HCT116 (cell line): ENCODE results near the gene NUDT2. TPM values are rescaled to one million over a fixed set of nuclear protein-coding genes. Genes with fewer than 3 reads are reported as not detected.

Experiments used
- ATAC-seq: fragments of 200-7000 bp; cut with Tn5 transposase; 2 replicates; pipeline ENCODE4 v1.9.1; 2020; ENCODE audit warnings: mild to moderate bottlenecking, moderate library complexity
- BruUV-seq: library from RNA; stranded (reverse); fragments of 400-500 nt; replicated peaks from 2 replicates; lab custom pipeline; 2021; lab: Mats Ljungman, UMichigan
- CTCF ChIA-PET: fragments of 300-600 bp; sonication (Branson Sonifier 250); formaldehyde crosslinking; loops from one replicate; lab custom pipeline; 2021; ENCODE audit warnings: antibody characterized with exemption; lab: Charles Lee
- POLR2A ChIA-PET: fragments of 300-600, 350-600 bp; sonication (Branson Sonifier 250); formaldehyde crosslinking; loops from one replicate; lab custom pipeline; 2021; ENCODE audit warnings: antibody characterized with exemption; lab: Charles Lee
- RAD21 ChIA-PET, 2 experiments: fragments of 300-600 bp; sonication (Branson Sonifier 250); formaldehyde crosslinking; loops; one replicate each; lab custom pipeline; 2023; ENCODE audit warnings: low total read pairs in 2 of 2; ENCODE audit not compliant: uncharacterized antibody in 2 of 2, unreplicated experiment in 2 of 2, low non-redundant PET in 1 of 2; lab: Charles Lee
- DNase-seq: peaks from one replicate; pipeline ENCODE4 v3.0.0-alpha.2; 2010; ENCODE audit warnings: low read depth, low spot score
- H2AFZ ChIP-seq: fragments of 200-600 bp; shearing (Covaris generic), sonication (generic); 2 replicates; pipeline ENCODE4 v1.6.1; 2017; ENCODE audit warnings: low read depth, mixed run types, mixed read lengths, antibody characterized with exemption, low read length; ENCODE audit not compliant: poor library complexity, severe bottlenecking
- H3K27ac ChIP-seq: 2 replicates; pipeline ENCODE4 v1.5.1; 2012; ENCODE audit warnings: low read depth, low read length
- H3K27me3 ChIP-seq: fragments of 200-600 bp; sonication (generic); 2 replicates; pipeline ENCODE4 v1.6.1; 2016; ENCODE audit warnings: mixed run types, low read length, mixed read lengths; ENCODE audit not compliant: insufficient read depth
- H3K36me3 ChIP-seq, 2 experiments: fragments of 200-500 bp in 1 of 2; fragments of 200-600 bp in 1 of 2; sonication (Bioruptor generic) in 1 of 2; sonication (generic) in 1 of 2; 2 replicates each; pipeline versions ENCODE4 v1.5.1 to v1.6.1; 2014 to 2016; ENCODE audit warnings: low read length in 2 of 2, inconsistent platforms in 1 of 2, mixed read lengths in 1 of 2, mixed run types in 1 of 2; ENCODE audit not compliant: insufficient read depth in 2 of 2, control insufficient read depth in 1 of 2
- H3K4me1 ChIP-seq, 2 experiments: fragments of 200-600 bp in 1 of 2; sonication (generic) in 1 of 2; 2 replicates each; pipeline versions ENCODE4 v1.5.1 to v1.6.1; 2012 to 2017; ENCODE audit warnings: low read length in 2 of 2, inconsistent platforms in 1 of 2, mild to moderate bottlenecking in 1 of 2, mixed read lengths in 1 of 2, mixed run types in 1 of 2, moderate library complexity in 1 of 2; ENCODE audit not compliant: insufficient read depth in 2 of 2, control insufficient read depth in 1 of 2
- H3K4me2 ChIP-seq: fragments of 200-600 bp; sonication (generic); 2 replicates; pipeline ENCODE4 v1.6.1; 2017; ENCODE audit warnings: mixed run types, low read length, mixed read lengths
- H3K4me3 ChIP-seq, 2 experiments: fragments of 200-600 bp in 1 of 2; sonication (generic) in 1 of 2; replicated peaks in 1 of 2; 2 replicates each; pipeline ENCODE4 v1.5.1; 2011 to 2016; ENCODE audit warnings: low read length in 2 of 2, control low read depth in 1 of 2, low read depth in 1 of 2, mild to moderate bottlenecking in 1 of 2, mixed read lengths in 1 of 2, mixed run types in 1 of 2
- H3K79me2 ChIP-seq: fragments of 200-600 bp; sonication (generic); 2 replicates; pipeline ENCODE4 v1.6.1; 2017; ENCODE audit warnings: mild to moderate bottlenecking, mixed run types, low read length, moderate library complexity, mixed read lengths; ENCODE audit not compliant: insufficient read depth
- H3K9ac ChIP-seq: fragments of 200-600 bp; sonication (generic); 2 replicates; pipeline ENCODE4 v1.6.1; 2016; ENCODE audit warnings: low read length, mixed read lengths
- H3K9me2 ChIP-seq: fragments of 200-600 bp; sonication (generic), shearing (Covaris generic); 2 replicates; pipeline ENCODE4 v1.6.1; 2017; ENCODE audit warnings: mixed run types, mild to moderate bottlenecking, moderate library complexity; ENCODE audit not compliant: insufficient read depth
- H3K9me3 ChIP-seq, 2 experiments: fragments of 200-500 bp in 1 of 2; fragments of 200-600 bp in 1 of 2; sonication (Bioruptor generic) in 1 of 2; sonication (generic) in 1 of 2; 2 replicates each; pipeline ENCODE4 v1.6.1; 2014 to 2017; ENCODE audit warnings: low read length in 2 of 2, mixed read lengths in 2 of 2, inconsistent platforms in 1 of 2, low read depth in 1 of 2, mild to moderate bottlenecking in 1 of 2, mixed run types in 1 of 2, moderate library complexity in 1 of 2; ENCODE audit not compliant: control insufficient read depth in 1 of 2, insufficient read depth in 1 of 2
- H4K20me1 ChIP-seq: fragments of 200-600 bp; sonication (generic), shearing (Covaris generic); 2 replicates; pipeline ENCODE4 v1.6.1; 2017; ENCODE audit warnings: mixed run types, mild to moderate bottlenecking, moderate library complexity; ENCODE audit not compliant: insufficient read depth
- CEBPB ChIP-seq: IDR thresholded peaks from 2 replicates; pipeline ENCODE4 v1.6.1; 2012; ENCODE audit warnings: low read depth
- EGR1 ChIP-seq: IDR thresholded peaks from 2 replicates; pipeline ENCODE4 v1.6.1; 2012; ENCODE audit warnings: low read depth
- ELF1 ChIP-seq: IDR thresholded peaks from 2 replicates; pipeline ENCODE4 v1.6.1; 2012; ENCODE audit warnings: low read depth, borderline replicate concordance
- EZH2phosphoT487 ChIP-seq: fragments of 200-600 bp; IDR thresholded peaks from 2 replicates; pipeline ENCODE4 v1.6.1; 2018; ENCODE audit warnings: antibody characterized with exemption, borderline replicate concordance
- FOSL1 ChIP-seq: IDR thresholded peaks from 2 replicates; pipeline ENCODE4 v1.6.1; 2012; ENCODE audit warnings: low read depth
- JUND ChIP-seq: IDR thresholded peaks from 2 replicates; pipeline ENCODE4 v1.6.1; 2012
- POLR2AphosphoS5 ChIP-seq: IDR thresholded peaks from 2 replicates; pipeline ENCODE4 v1.6.1; 2011; ENCODE audit warnings: mild to moderate bottlenecking, low read depth, low read length, moderate library complexity
- RAD21 ChIP-seq: IDR thresholded peaks from 2 replicates; pipeline ENCODE4 v1.6.1; 2012; ENCODE audit warnings: low read depth, mild to moderate bottlenecking
- SIN3A ChIP-seq: IDR thresholded peaks from 2 replicates; pipeline ENCODE4 v1.6.1; 2012; ENCODE audit warnings: low read depth
- SP1 ChIP-seq: IDR thresholded peaks from 2 replicates; pipeline ENCODE4 v1.6.1; 2012; ENCODE audit warnings: low read depth
- SRF ChIP-seq: IDR thresholded peaks from 2 replicates; pipeline ENCODE4 v1.6.1; 2012; ENCODE audit warnings: low read depth
- TCF7L2 ChIP-seq: IDR thresholded peaks from 2 replicates; pipeline ENCODE4 v1.7.0; 2011; ENCODE audit warnings: borderline replicate concordance, inconsistent platforms; ENCODE audit not compliant: insufficient read depth, insufficient read length; ENCODE audit errors: extremely low read depth
- ZFX ChIP-seq: fragments of 450-650 bp; IDR thresholded peaks from 2 replicates; pipeline ENCODE4 v1.6.1; 2017
- ZNF274 ChIP-seq: fragments of 200-500 bp; sonication (Bioruptor generic); IDR thresholded peaks from 2 replicates; pipeline ENCODE4 v1.6.1; 2014; ENCODE audit warnings: mild to moderate bottlenecking, low read depth, low read length, inconsistent platforms
- intact Hi-C: fragments of 100-400 bp; cut with micrococcal nuclease; formaldehyde crosslinking; loops from 2 replicates; pipeline ENCODE4 v1.10.0; 2022
- total RNA-seq: library from RNA; stranded (reverse); gene quantifications from one replicate; pipeline ENCODE4 v1.2.1, GENCODE V29; 2021; ENCODE audit not compliant: unreplicated experiment
- TF ChIP-seq, protein P1 (sequence below): IDR thresholded peaks from 2 replicates; pipeline ENCODE4 v1.6.1; 2012
- TF ChIP-seq, protein P2 (sequence below): IDR thresholded peaks from 2 replicates; pipeline ENCODE4 v1.6.1; 2011; ENCODE audit warnings: mild to moderate bottlenecking, low read length, moderate library complexity; ENCODE audit not compliant: insufficient replicate concordance; ENCODE audit errors: extremely low read depth
- TF ChIP-seq, protein P3 (sequence below), 3 experiments: fragments of 200-600 bp in 1 of 3; sonication (generic) in 1 of 3; IDR thresholded peaks in 2 of 3; conservative IDR thresholded peaks in 1 of 3; 2 replicates each; pipeline ENCODE4 v1.5.1; 2012 to 2017; ENCODE audit warnings: low read depth in 2 of 3, low read length in 2 of 3, antibody characterized with exemption in 1 of 3, borderline replicate concordance in 1 of 3, control low read depth in 1 of 3, mild to moderate bottlenecking in 1 of 3, mixed read lengths in 1 of 3, mixed run types in 1 of 3, moderate library complexity in 1 of 3; ENCODE audit not compliant: insufficient read depth in 1 of 3

Gene NUDT2
- total RNA-seq, 1 experiment from 2014 or later, result 39.3 TPM

GRCh38 chr9:34370335-34370969 is 41.1 kb downstream of the NUDT2 start:
- H3K4me2 ChIP-seq, result no peak overlapping the region
- peaks cover 0 to 2% of the 10 kb centered on the region in 2 experiments; a peak in 1 of 4 replicates for H3K36me3 ChIP-seq
- ChIA-PET POLR2A (no interaction called here), RAD21 (no interaction called here), CTCF (no interaction called here)
- no peak overlapping the region for H2AFZ ChIP-seq
- no TSS peak for BruUV-seq
- no peak for TF ChIP-seq CEBPB
- TF ChIP-seq EGR1, result no peak
- no peak for TF ChIP-seq EZH2phosphoT487
- TF ChIP-seq SRF, result no peak
- TF ChIP-seq, protein P1, sequence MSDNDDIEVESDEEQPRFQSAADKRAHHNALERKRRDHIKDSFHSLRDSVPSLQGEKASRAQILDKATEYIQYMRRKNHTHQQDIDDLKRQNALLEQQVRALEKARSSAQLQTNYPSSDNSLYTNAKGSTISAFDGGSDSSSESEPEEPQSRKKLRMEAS, result no peak
- TF ChIP-seq ELF1, result no peak
- TF ChIP-seq TCF7L2, result no peak
- TF ChIP-seq ZNF274, result no peak
- TF ChIP-seq JUND, result no peak
- TF ChIP-seq RAD21, result no peak
- TF ChIP-seq SP1, result no peak
- no peak for TF ChIP-seq POLR2AphosphoS5
- TF ChIP-seq, protein P2, sequence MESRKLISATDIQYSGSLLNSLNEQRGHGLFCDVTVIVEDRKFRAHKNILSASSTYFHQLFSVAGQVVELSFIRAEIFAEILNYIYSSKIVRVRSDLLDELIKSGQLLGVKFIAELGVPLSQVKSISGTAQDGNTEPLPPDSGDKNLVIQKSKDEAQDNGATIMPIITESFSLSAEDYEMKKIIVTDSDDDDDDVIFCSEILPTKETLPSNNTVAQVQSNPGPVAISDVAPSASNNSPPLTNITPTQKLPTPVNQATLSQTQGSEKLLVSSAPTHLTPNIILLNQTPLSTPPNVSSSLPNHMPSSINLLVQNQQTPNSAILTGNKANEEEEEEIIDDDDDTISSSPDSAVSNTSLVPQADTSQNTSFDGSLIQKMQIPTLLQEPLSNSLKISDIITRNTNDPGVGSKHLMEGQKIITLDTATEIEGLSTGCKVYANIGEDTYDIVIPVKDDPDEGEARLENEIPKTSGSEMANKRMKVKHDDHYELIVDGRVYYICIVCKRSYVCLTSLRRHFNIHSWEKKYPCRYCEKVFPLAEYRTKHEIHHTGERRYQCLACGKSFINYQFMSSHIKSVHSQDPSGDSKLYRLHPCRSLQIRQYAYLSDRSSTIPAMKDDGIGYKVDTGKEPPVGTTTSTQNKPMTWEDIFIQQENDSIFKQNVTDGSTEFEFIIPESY, result no peak
- no peak for TF ChIP-seq SIN3A
- TF ChIP-seq FOSL1, result no peak
- TF ChIP-seq, protein P3, sequence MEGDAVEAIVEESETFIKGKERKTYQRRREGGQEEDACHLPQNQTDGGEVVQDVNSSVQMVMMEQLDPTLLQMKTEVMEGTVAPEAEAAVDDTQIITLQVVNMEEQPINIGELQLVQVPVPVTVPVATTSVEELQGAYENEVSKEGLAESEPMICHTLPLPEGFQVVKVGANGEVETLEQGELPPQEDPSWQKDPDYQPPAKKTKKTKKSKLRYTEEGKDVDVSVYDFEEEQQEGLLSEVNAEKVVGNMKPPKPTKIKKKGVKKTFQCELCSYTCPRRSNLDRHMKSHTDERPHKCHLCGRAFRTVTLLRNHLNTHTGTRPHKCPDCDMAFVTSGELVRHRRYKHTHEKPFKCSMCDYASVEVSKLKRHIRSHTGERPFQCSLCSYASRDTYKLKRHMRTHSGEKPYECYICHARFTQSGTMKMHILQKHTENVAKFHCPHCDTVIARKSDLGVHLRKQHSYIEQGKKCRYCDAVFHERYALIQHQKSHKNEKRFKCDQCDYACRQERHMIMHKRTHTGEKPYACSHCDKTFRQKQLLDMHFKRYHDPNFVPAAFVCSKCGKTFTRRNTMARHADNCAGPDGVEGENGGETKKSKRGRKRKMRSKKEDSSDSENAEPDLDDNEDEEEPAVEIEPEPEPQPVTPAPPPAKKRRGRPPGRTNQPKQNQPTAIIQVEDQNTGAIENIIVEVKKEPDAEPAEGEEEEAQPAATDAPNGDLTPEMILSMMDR (IDR thresholded peaks at IDR 0.05 in 2 of 3, conservative IDR thresholded peaks at IDR 0.05 in 1 of 3; ENCODE audit: borderline replicate concordance in 1 of 3, insufficient read depth in 1 of 3, low read depth in 2 of 3, low read length in 2 of 3), result no peak
- no peak for TF ChIP-seq ZFX
- H3K9me3 ChIP-seq, result no peaks in the 10 kb centered on the region
- ATAC-seq, result no peak
- no peak for DNase-seq
- H3K79me2 ChIP-seq, result no peaks in the 10 kb centered on the region
- H3K27ac ChIP-seq, result no peak overlapping the region
- H3K9ac ChIP-seq, result no peak overlapping the region
- H3K4me3 ChIP-seq, result no peak overlapping the region
- H3K27me3 ChIP-seq, result no peaks in the 10 kb centered on the region
- H3K4me1 ChIP-seq, result peaks cover 7 to 8% of the 10 kb centered on the region in 2 experiments
- H4K20me1 ChIP-seq, result no peaks in the 10 kb centered on the region
- intact Hi-C loops, result no loop called here
- H3K9me2 ChIP-seq, result no peaks in the 10 kb centered on the region
